ENCODE data around the gene PUSL1. TPM values are rescaled to one million over a fixed set of nuclear protein-coding genes. Genes with fewer than 3 reads are reported as not detected.

PUSL1 gene
- total RNA-seq, 1 experiment from 2014 or later: 38.0 TPM

DNA sequence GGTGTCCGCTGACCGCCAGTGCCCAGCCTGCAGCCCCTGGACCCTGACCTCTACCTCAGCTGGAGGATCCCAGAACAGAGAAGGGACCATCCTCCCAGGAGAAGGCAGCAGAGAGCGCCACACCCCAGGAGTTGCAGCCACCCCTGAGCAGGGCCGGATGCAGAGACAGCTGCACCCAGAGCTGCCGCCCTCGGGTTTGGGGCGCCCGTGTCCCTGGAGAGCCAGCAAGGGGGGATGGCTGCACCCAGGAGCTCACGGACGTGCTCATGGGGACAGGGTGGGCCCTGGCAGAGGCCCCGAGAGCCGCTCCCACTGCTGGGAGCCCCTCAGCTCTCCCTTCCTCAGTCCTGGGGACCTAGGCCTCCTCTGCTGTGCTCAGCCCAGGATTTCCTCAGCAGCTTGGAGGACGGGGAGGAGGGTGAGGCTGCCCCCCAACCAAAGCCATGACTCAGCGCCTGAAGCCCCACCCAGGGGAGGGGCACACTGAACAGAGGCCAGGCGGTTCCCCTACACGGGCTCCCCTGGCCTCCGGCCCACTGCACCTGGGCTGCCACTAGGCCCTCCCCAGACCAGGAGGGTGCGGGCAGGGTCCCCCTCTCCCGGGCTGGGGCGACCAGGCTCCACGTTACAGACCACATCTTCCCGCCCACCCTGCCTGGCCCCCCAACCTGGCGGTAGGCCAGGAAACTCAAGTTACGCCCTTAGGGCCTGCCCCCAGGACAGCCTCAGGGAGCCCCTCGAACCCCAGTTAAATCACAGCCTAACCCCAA lies 2.9 kb upstream of the PUSL1 start:
- Histone ChIP-seq H3K4me2 (ENCODE audit: insufficient read depth, insufficient read length, low read length) (peak overlapping the region; percentile 16), H2BK12ac (ENCODE audit: insufficient read length, low read depth, low read length) (no peak overlapping the region), H3K27ac (ENCODE audit: insufficient read length, low read depth, low read length) (no peak overlapping the region), H4K91ac (ENCODE audit: insufficient read length, low read depth, low read length) (no peak overlapping the region), H3K9me3 (ENCODE audit: control insufficient read depth, low read depth, low read length) (no peaks in the 10 kb centered on the region), H2BK5ac (ENCODE audit: insufficient read length, low read length) (no peak overlapping the region), H2BK20ac (ENCODE audit: low read depth, low read length, poor library complexity, severe bottlenecking) (no peak overlapping the region), H2BK15ac (ENCODE audit: low read depth, low read length) (no peak overlapping the region), H3K23ac (ENCODE audit: insufficient read length, low read depth, low read length) (no peak overlapping the region), H4K20me1 (ENCODE audit: control insufficient read depth, insufficient read depth, insufficient read length) (no peaks in the 10 kb centered on the region), H3K27me3 (ENCODE audit: insufficient read depth, low read length) (no peaks in the 10 kb centered on the region), H3T11ph (ENCODE audit: low read length) (no peak overlapping the region), H2AFZ (ENCODE audit: low read length) (no peak overlapping the region), H3K56ac (ENCODE audit: insufficient read length, low read depth, low read length) (no peak overlapping the region), H3K14ac (ENCODE audit: insufficient read depth, low read length) (no peak overlapping the region), H3K4me1 (ENCODE audit: insufficient read depth, low read length) (peaks cover 5% of the 10 kb centered on the region; the same call in 1 of the 2 replicates), H4K5ac (ENCODE audit: insufficient read length, low read depth, low read length) (no peak overlapping the region), H3K23me2 (ENCODE audit: insufficient read length, low read depth, low read length, poor library complexity, severe bottlenecking) (peaks cover 15% of the 10 kb centered on the region), H3K18ac (ENCODE audit: insufficient read length, low read depth, low read length) (no peak overlapping the region), H3K79me1 (ENCODE audit: insufficient read depth, low read depth, low read length, poor library complexity, severe bottlenecking) (no peaks in the 10 kb centered on the region), H3K4ac (ENCODE audit: low read depth, low read length) (no peak overlapping the region), H2BK120ac (ENCODE audit: low read depth, low read length, poor library complexity, severe bottlenecking) (no peak overlapping the region), H3K9ac (ENCODE audit: extremely low read depth, insufficient read length, low read length) (no peak overlapping the region), H2AK5ac (ENCODE audit: insufficient read length, low read length) (no peak overlapping the region), H3K79me2 (ENCODE audit: insufficient read depth, low read length) (no peaks in the 10 kb centered on the region), H4K8ac (replicated peaks; ENCODE audit: insufficient read length, low read depth, low read length) (no peak overlapping the region)
- H3K27ac Mint-ChIP-seq: peak overlapping the region in 2 of 3 experiments; percentile 83 to 95; a peak in 3 of 7 replicates
- TF ChIP-seq, protein P1, sequence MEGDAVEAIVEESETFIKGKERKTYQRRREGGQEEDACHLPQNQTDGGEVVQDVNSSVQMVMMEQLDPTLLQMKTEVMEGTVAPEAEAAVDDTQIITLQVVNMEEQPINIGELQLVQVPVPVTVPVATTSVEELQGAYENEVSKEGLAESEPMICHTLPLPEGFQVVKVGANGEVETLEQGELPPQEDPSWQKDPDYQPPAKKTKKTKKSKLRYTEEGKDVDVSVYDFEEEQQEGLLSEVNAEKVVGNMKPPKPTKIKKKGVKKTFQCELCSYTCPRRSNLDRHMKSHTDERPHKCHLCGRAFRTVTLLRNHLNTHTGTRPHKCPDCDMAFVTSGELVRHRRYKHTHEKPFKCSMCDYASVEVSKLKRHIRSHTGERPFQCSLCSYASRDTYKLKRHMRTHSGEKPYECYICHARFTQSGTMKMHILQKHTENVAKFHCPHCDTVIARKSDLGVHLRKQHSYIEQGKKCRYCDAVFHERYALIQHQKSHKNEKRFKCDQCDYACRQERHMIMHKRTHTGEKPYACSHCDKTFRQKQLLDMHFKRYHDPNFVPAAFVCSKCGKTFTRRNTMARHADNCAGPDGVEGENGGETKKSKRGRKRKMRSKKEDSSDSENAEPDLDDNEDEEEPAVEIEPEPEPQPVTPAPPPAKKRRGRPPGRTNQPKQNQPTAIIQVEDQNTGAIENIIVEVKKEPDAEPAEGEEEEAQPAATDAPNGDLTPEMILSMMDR (conservative IDR thresholded peaks at IDR 0.05): no peak
- H3K9me3 Mint-ChIP-seq: no peaks in the 10 kb centered on the region; a peak in 1 of 5 replicates
- H3K27me3 Mint-ChIP-seq (ENCODE audit: low read depth): peaks cover 3% of the 10 kb centered on the region; the same call in 1 of the 2 replicates
- H3K36me3 Mint-ChIP-seq (ENCODE audit: insufficient read depth in 1 of 3, low read depth in 3 of 3): peaks cover 0 to 2% (median 2%) of the 10 kb centered on the region in 3 experiments; a peak in 3 of 7 replicates
- peak; percentile 56 for DNase-seq
- peak overlapping the region; percentile 74 to 86; a peak in 4 of 5 replicates for H3K4me3 Mint-ChIP-seq
- peaks cover 18 to 31% of the 10 kb centered on the region in 2 experiments for H3K4me1 Mint-ChIP-seq
- no CpG with 5 or more reads among the region's 25 CpGs for WGBS (ENCODE audit: extremely low coverage, insufficient read length, low lambda C conversion rate)

All from H9 (cell line).